ENCODE data around the gene LRRN4CL. TPM values are rescaled to one million over a fixed set of nuclear protein-coding genes. Genes with fewer than 3 reads are reported as not detected.
A peak's percentile ranks its signal among the peaks of the same experiment; 100 is the strongest.
"Not testable (repeated sequence)": the region's sequence is repeated elsewhere in the genome, so short reads cannot be mapped to it uniquely, and the experiment has no call there.

The LRRN4CL gene
- total RNA-seq, 1 experiment from 2014 or later, result 5.1 TPM

DNA sequence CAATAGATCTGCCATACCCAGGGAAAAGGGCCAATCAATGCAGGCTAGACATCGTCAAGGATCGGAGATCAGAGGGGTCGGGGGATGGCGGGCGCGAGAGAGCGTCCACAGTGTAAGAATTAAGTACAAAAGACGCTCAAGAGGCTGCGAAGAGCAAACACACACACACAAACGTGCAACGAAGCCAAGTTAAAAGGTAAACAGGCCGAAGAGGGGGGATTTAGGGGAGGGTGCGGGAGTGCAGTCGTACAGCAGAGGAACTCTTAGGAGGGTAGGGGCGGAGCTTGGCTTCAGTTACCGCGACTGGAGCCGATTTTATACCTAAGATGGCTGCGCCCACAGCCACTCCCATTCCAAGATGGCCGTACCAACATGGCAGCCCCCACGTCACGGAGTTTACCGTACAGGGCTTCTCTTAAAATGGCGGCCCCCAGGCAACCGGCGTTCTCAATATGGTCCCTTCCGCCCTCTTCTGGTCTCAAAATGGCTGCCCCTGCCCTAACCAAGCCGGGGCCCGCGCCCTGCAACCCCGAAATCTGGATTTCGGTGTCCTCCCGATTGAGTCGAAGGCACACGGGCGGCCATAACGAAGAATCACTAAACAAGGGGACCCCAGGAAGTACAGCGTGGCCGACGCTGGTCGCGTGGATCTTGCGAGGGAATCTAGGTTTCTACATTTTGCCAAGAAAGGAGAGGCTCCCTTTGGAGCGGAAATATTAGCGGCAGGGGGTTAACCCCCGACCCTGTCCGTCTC lies 20.1 kb upstream of the LRRN4CL start:
- DNase-seq (ENCODE audit: low spot score), result peak; percentile 96

DNA sequence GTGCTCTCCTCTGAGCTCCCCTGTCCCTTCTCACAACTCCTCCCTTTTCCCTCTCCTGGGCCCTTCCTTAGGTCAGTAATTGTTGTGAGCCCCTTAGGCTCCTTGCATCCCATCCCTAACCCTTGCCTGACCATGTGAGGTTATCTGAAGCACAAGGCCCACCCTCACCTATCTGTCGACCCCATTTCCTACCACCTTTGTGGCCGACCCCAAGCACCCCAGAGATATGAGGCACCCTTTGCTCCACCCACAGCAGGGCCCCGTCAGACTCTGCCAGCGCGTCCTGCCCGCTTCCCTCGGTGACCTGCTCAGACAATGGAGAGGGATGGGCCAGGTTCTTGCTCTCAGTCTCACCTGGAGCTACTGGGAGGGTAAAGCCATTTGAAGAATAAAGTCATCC lies 19.5 kb upstream of the LRRN4CL start:
- DNase-seq (ENCODE audit: low spot score), result no peak

DNA sequence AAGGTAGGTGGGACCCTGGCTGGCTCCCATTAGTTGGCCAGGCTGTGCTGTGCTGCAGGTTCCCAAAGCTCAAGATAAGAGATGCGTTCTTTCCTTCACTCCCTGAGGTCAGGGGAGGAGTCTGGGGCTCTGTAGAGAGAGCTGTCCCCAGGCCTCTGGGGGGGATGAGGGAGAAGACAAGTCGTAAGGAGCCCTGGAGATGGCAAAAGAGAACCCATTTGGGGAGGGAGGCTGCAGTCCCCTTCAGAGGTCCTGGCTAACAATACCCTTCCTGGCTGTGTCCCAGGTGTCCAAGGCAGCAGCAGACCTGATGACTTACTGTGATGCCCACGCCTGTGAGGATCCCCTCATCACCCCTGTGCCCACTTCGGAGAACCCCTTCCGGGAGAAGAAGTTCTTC lies 19.1 kb upstream of the LRRN4CL start:
- DNase-seq (ENCODE audit: low spot score), result no peak

DNA sequence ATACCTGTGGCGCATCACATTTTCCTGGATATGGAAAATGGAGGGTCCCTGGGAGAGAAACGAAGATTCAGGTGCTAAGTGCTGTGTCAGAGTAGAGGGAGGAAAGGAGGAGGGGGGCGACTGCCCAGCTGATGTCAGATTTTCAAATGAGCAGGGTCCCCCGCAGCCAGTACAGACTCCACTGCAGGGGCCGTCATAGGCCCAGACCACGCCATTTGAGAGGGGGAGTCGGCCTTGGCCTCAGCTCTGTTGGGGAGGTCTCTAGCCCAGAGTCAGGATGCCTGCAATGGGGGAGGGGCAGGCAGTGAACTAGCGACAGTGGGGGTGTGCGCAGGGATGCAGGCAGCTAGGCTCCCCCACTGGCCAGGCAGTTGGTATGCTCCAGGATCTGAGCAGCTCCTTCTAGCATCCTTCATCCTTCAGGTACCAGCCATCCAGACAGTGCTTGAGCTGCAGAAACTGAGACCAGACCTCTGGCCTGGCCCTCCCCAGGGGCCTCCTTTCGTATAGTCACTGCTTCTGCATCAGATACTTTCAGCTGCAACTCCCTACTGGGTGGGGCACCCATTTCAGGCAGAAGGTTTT lies 18.0 kb upstream of the LRRN4CL start, which contains the start of the genes BSCL2 and GNG3:
BSCL2 (minus strand) TSS at position 148 of the 585 bp plus-strand sequence. CDS start 229 bp downstream, outside the sequence.
GNG3 (plus strand) TSS at position 400 of the 585 bp plus-strand sequence. CDS start 620 bp downstream, outside the sequence.
- no peak for DNase-seq (ENCODE audit: low spot score)

DNA sequence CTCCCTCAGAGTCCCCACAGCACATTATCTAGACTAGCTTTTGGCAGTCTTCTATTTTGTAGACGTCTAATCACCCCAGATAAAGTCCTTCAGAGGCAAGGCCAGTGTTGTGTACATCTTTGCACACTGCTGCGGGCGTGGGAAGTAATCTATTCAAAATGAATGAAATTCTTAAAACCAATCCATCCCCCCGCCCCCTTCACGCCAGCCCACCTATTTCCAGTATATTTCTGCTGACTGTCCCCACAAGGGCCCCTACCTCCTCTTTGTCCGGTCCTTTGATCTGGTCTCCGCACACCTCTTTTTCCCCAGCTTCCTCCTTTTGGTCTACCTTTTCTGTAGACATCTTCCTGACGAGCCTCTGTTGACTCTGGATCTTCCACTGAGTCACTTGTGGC lies 17.5 kb upstream of the LRRN4CL start:
- no peak for DNase-seq (ENCODE audit: low spot score)

DNA sequence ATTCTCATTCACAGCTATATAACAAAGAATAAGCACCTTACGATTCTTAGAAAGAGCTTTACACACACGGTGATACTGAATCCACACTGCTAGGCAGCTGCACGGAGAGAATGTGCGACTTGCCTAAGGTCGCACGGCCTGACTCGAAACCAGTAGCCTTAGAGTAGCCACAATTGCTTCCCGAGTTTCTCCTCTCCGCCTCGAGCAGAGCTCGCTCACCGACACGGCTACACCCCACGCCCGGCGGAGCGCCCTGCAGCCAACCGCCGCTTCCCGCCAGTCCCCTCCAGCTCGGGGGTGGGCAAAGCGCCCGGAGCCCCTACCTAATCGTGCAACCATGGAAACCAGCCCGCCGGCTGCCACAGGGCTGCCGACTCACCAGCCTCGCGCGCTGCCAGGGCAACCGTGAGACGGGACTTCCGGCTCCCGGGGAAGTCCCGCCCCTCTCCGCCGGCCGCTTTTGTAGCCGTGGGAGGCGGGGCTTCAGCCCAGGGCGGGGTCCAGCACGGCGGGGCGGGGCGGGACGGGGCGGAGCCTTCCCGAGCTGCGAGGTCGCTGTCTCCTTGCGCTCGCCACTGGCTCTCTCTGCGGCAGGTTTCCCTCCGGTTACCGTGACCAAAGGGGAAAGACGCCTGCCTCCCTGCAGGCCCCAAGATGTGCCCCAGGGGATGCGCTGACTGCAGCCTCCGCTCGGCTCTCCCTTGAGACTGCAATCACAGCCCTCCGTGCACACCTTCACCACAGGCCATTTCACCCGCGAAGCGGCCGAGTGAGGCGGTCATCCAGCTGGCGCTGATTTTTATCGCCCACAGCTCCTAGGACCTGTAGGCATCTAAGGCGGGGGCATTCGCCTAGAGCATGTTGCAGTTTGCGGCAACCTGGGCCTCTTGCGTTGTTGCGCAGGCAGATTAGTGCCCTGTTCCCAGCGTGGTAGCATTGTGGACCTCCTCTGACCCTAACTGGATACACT lies 16.8 kb upstream of the LRRN4CL start:
- peak; percentile 83 for DNase-seq (ENCODE audit: low spot score)

DNA sequence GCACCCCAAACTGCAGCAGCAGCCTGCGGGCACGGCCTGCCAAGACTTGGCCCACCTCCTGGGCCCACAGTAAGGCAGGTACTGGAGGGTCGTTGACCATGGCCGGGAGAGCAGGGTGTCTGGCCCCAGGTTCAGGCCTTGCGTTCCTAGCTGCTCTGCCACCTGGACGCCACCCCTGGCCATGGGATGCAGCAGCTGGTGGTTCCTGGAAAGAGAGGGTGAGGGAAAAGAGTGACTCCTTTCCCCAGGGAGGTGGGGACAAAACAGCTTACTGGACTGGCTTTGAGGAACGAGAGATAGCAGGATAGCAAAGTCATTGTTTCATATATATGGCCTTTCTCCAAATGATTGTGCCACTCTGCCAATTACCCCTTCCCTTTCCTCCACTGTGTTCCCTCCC lies 16.1 kb upstream of the LRRN4CL start:
- peak; percentile 47 for DNase-seq (ENCODE audit: low spot score)

DNA sequence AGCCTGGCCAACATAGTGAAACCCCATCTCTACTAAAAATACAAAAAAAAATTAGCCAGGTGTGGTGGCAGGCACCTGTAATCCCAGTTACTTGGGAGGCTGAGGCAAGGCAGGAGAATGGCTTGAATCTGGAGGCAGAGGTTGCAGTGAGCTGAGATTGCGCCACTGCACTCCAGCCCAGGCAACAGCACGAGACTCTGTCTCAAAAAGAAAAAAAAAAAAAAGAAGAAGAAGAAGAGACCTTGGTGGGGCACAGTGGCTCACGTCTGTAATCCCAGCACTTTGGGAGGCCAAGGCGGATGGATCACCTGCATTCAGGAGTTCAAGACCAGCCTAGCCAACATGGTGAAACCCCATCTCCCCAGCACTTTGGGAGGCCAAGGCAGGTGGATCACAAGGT lies 14.6 kb upstream of the LRRN4CL start:
- not testable (repeated sequence) for DNase-seq (ENCODE audit: low spot score)

DNA sequence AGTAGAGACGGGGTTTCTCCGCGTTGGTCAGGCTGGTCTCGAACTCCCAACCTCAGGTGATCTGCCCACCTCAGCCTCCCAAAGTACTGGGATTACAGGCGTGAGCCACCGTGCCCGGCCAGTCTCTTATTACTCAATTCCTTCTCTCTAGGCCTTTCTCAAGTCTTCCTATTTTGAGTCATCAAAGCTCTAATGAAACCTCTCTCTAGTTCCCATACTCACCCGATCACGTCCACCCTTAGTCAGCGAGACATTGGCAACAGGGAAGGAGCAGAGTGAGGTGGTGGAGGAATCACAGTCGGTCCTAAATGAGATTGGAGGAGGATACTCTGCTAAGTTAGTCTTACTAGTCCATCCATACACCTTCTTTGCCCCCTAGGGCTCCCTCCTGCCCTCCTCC lies 12.9 kb upstream of the LRRN4CL start:
- no peak for DNase-seq (ENCODE audit: low spot score)

DNA sequence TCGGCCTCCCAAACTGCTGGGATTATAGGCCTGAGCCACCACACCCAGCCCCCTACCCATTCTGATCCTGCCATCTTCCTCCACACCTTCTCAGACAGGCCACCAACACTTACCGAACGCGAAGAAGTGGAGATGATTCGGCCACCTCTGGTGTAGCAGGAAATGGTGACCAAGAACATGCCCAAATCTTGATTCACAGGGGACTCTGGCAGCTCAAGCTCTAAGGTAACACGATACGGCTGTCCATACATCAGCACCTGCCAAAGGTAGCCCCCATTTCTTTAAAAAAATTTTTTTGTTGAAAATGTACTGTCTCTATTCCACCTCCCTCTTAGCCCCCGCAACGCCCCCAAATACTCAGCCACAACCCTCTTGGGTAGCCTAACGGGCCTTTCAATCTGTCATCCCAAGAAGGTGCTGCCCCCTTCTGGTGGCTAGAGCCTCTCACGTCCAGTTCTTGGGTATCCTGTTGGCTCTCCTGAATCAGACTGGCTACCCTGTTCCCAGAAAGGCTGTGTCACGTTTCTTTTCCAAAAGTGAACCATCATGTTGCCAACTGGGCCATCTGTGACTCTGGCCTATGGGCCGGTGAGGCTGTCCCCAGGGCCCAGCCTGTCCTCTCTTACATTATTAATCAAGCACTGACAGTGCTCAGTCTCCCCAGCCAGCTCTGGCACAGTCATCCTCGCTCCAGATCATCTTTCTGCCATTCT lies 5.3 kb upstream of the LRRN4CL start:
- peak; percentile 74 for DNase-seq (ENCODE audit: low spot score)

DNA sequence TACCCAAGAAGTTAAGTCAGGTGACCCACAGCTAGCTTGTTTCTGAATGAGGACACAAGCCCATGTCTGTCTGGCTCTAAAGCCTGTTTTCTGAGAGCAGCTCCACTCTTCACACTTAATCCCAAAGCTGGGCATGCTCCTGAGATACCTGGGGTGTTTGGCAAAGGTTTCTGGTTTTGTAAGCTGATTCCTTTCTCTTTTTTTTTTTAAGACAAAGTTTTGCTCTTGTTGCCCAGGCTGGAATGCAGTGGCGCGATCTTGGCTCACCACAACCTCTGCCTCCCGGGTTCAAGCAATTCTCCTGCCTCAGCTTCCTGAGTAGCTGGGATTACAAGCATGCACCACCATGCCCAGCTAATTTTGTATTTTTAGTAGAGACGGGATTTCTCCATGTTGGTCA lies 4.3 kb upstream of the LRRN4CL start:
- not testable (repeated sequence) for DNase-seq (ENCODE audit: low spot score)

DNA sequence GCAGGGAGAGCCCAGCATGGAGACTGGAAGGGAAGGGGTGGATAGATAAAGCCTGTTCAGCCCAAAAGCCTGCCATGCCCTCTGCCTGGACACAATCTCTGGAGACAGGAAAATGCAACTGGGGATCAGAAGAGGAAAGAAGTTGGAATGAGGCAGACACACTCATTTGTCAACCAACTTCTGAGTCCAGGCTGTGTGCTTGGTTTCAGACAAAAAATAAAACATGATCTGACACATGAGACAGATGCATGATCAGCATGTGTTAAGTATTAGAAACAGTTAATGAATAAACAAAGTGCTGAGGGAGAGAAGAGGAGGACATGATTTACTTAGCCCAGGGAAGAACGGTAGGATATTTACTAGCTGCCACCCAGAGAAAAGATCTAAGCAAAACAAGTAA lies 839 bp downstream of the LRRN4CL start:
- no peak for DNase-seq (ENCODE audit: low spot score)

DNA sequence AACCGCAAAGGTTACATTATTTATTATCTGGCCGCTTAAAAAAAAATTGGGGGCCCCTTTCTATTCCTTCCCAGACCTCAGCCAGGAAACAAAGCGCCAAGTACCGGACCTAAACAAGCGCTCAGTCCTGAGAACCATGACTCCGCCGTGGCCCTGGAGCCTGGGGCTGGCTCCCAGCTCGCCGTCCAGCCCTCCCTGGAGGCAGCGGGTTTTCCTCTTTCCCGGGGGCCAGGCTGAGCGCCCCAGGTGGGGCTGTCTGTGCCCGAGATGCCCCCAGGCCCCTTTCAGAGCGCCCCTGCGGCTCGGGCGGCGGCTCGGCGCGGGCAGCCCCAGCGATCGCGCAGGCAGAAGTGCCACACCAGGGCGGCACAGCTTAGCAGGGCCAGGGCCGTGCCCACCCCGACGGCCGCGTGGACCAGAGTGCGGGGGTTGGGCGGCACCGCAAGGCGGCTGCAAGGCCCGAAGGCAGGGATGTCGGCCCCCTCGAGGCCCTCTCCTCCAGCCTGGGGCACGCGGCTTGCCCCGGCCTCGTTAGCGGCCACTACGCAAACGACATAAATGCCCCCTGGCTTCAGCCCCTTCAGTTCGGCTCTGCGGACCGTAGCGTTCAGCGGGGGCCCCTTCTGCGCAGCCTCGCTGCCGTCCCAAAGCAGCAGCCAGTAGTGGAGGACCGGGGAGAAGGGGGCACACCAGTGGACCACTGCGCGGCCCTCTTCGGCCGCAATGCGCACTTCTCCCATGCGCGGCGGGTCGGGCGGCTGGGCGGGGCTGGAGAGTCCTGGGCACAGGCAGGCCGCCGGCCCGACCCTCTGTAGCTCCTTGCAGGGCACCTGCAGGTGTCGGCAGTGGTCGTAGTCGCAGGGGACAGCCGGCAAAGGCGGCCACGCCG lies 1.6 kb downstream of the LRRN4CL start:
- DNase-seq (ENCODE audit: low spot score), result no peak

DNA sequence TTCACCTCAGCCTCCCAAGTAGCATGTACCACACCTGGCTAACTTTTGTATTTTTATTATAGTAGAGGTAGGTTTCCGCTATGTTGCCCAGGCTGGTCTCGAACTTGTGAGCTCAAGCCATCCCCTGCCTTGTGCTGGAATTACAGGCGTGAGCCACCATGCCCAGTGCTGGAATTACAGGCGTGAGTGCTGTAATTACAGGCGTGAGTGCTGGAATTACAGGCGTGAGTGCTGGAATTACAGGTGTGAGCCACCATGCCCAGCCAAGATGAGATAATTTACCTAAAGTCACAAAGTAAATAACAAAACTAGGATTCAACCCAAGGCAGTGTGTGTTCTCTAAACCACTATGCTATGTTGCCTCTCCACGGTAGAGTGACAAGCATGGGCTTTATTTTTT lies 6.8 kb downstream of the LRRN4CL start:
- DNase-seq (ENCODE audit: low spot score), result no peak

DNA sequence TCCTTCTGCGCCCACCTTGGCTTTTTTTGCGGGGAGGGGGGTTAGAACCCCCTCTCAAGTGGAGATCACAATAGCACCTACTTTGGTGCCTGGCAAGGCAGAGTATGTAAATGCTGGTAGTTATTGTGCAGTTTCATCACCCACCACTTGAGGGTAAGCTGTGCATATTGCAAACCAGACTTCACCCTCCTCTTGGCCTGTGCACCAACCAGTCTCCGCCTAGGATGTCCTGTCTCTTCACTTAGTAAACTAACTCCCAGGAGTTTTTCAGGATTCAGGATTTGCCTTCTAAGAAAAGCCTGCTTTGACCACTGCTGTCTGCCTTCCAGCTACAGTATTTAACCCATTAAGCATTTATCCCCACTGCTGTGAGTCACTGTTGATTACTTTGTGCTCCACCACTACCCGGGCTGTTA lies 8.5 kb downstream of the LRRN4CL start:
- peak; percentile 79 for DNase-seq (ENCODE audit: low spot score)

DNA sequence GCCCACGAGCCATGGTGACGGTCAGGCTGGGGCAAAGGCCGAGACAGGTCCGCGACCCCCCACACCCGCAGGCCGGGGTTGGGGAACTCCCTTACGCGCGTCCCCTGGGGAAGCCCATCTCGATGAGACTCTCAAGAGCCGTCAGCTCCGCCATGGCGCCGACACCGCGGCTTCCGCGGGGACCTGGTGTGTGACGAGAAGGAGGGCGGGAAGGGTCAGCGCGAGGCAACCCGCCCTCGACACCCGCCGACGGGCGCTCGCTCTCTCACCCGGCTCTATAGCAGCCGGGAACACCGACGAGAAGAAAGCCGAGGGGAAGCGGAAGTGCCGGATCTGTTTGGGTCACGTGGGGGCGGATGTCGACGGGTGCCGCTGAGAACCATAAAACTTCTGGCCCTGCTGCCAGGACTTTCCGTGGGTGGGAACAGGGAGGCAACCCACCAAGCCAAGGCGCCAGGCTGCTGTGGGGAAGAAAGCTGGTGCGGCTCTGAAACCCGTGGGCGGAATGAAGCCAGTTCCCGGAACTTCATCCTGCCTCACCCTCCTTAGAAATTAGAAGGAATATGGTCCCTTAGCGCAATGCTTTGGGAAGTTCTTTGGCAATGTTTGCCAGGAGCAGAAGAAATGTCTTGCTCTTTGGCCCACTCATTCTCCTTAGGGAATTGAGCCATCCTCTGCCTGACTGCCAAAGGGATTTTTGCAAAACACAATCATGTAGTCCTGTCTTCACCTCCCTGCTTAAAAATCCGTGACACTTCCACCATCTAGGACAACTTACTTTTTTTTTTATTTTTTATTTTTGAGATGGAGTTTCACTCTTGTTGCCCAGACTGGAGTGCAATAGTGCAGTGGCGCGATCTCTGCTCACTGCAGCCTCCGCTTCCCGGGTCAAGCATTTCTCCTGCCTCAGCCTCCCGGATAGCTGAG lies 10.3 kb downstream of the LRRN4CL start, which contains the start of gene UBXN1:
UBXN1 (minus strand) TSS at position 304 of the 927 bp plus-strand sequence; CDS start at position 154, 150 bp downstream.
- DNase-seq (ENCODE audit: low spot score), result peak; percentile 76

DNA sequence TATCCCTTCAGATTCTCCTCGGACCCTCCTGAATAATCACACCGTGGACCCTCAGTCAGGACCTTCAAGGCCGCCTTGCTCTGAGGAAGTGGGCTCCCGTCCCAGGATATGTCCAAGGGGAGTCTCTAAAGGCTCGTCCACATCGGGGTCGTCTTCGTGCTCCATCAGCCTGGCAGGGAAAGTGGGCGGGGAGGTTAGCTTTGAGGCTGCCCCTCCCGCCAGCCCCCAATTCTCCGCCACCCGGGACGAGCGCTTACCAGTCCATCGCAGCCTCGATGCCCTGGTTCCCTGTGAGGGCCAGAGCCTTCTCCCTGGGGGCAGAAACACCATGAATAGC lies 10.9 kb downstream of the LRRN4CL start:
- no peak for DNase-seq (ENCODE audit: low spot score)

DNA sequence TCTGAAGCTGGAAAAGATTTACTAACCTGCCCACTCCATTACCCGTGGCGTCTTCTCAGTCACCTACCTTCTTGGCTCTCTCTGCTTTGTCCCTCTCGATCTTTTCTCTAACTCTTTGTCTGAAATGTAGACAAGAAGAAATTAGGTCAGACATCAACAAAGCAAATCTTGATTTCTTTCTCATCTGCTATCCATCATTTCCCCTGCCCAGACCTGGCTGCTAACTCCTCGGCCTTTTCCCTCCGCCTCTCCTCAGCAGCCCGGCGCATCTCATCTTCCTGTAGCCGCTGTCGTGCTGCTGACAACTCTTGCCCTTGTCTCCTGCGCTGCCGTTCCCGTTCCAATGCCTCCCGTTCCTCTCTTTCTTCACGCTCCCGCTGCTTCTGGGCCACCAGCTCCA lies 11.6 kb downstream of the LRRN4CL start:
- no peak for DNase-seq (ENCODE audit: low spot score)

DNA sequence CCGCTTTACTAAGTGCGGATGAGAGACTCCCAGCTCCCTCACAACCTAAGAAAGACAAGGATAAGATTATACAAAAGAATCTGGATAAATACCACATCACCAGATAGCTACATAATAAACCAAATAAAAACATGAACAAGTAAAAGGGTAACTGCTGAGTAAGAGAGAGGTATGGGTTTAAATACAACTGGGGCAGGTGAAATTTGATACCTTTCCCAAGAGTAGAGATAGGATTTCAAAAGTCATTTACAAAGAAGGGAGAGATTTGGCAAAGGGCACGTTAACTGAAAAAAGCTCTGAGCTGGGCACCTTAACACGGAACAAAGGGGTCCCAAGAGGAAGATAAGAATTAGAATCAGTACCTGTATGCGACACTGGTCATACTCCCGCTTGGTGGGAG lies 12.2 kb downstream of the LRRN4CL start:
- DNase-seq (ENCODE audit: low spot score), result no peak

Data from A172 (cell line).